Retinal pigment epithelial cell (primary cell): ENCODE data around the gene AUNIP.

Experiments
- DNase-seq: peaks from one replicate; pipeline ENCODE4 v3.0.0-alpha.2; 2010; ENCODE audit warnings: low read depth
- H3K4me3 ChIP-seq: 2 replicates; pipeline ENCODE4 v1.5.1; 2011; ENCODE audit warnings: mild to moderate bottlenecking, low read length, control low read depth, moderate library complexity
- TF ChIP-seq, protein P1 (sequence below): conservative IDR thresholded peaks from 2 replicates; pipeline ENCODE4 v1.5.1; 2011; ENCODE audit warnings: low read depth, low read length, control low read depth, inconsistent platforms

Gene AUNIP

DNA sequence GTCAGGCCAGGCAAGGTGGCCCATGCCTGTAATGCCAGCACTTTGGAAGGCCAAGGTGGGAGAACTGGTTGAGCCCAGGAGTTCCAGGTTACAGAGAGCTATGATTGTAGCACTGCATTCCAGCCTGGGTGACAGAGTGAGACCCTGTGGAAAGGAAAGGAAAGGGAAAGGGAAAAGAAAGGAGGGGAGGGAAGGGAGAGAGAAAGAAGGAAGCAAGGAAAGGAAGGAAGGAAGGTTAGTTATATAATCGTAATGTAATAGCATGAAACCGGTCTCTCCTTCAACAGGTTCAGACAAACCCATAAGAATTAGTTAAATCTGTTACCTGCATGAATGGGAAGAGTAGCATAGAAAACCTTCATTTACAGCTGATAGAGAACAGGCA, 17.4 kb upstream of the AUNIP start:
- TF ChIP-seq, protein P1, sequence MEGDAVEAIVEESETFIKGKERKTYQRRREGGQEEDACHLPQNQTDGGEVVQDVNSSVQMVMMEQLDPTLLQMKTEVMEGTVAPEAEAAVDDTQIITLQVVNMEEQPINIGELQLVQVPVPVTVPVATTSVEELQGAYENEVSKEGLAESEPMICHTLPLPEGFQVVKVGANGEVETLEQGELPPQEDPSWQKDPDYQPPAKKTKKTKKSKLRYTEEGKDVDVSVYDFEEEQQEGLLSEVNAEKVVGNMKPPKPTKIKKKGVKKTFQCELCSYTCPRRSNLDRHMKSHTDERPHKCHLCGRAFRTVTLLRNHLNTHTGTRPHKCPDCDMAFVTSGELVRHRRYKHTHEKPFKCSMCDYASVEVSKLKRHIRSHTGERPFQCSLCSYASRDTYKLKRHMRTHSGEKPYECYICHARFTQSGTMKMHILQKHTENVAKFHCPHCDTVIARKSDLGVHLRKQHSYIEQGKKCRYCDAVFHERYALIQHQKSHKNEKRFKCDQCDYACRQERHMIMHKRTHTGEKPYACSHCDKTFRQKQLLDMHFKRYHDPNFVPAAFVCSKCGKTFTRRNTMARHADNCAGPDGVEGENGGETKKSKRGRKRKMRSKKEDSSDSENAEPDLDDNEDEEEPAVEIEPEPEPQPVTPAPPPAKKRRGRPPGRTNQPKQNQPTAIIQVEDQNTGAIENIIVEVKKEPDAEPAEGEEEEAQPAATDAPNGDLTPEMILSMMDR = no peak
- H3K4me3 ChIP-seq = no peak overlapping the region
- no peak for DNase-seq

DNA sequence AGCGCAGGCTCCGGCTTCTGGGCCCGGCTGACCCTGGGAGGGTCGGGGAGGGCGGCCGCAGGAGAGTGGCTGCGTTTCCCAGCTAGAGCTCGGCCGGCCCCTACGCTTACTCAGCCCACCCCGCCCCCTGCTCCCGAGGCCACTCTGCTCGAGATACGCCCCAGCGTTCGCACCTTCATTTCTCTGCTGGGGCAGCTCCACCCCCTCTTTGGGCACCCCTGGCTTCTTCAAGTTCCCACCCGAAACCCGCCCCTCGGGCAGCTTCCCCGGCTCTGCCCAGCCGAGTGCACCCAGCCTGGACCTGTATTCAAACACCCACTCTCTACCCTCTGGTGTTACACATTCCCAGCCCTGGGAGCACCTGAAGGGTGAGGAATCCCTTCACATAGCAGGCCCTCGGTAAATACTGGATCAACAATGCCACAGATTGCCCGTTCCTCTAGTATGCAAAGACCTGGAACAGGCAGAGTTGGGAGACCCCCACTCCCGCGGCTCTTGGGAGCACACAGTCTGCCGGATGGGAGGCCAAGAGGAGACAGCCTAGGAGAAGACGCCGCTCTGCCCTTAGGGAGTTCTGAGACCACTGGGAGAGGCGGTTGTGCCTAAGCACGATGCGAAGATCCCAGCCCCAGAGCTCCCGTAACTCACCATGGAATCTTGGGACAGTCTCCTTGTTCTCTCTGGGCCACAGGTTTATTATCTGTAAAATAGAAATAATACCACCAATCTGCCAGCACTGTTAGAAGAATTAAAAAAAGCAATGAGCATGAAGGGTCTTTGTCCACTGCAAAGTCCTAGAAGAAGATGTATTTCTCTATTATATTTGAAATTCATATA, 16.8 kb upstream of the AUNIP start:
- DNase-seq = no peak
- H3K4me3 ChIP-seq = peak overlapping the region; percentile 47
- TF ChIP-seq, protein P1 = no peak

DNA sequence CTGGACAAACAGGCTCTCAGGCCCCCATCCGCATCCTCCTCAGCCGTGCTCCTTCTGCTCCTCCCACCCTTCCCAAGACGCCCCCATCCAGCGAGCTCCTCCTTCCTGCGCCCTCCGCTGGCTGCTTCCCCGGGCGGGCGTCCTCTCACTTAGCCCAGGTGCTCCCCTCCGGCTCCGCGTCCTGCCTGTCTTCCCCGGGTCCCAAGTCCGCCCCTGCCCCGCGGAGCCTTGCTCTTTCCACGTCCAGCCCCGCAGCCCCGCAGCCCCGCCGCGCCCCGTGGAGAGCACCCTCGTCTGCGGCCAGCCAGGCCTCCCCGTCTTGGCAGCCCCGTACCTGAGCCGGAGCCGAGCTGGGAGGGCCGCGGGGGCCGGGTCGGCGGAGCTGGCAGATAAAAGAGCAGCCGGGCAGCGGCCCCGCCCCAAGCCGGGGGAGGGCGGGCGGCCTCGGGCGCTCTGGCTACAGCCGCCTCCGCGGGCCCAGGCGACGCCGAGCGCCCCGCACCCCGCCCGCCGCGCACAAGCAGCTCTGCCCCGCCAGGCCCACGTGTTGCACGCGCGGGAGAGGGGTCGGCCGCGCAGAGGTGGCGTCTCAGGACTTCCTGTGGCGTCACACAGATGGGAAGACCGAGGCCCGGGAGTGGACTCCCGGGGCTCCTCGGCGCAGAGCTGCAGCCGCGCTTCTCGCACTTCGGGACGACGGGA, 16.0 kb upstream of the AUNIP start, which contains the start of gene PAQR7:
Gene PAQR7 (minus strand): TSS at position 555 of the 702 bp plus-strand sequence. CDS start 11,869 bp downstream, outside the sequence.
- peak within 1 kb of the TSS; percentile 48 for H3K4me3 ChIP-seq
- DNase-seq = no peak
- TF ChIP-seq, protein P1 = peak; percentile 14

DNA sequence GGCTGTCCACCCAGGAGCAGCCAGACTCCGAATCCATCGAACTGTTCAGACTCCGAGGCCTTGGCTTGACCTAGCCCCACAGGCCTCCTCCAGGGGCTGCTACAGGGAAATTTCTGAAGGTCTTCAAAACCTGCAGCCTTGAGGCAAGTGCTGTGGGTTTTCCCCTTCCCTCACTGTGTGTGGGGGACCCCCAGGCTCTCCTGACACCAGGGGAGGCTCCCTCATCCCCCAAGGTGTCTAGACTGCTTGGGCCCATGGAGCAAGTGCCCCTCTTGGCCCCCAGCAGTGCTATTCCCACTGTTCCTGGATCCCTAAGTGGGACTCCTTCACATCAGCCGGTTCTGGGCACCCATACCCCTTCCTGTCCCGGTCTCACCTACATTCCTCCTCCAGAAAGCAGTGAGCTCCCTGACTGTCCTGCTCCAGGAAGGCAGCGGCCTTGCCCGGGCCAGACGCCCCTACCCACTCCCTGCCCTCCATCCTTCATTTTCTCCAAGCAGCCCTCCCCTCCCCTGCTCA, 15.4 kb upstream of the AUNIP start:
- TF ChIP-seq, protein P1 = no peak
- DNase-seq = no peak
- peak overlapping the region; percentile 48 for H3K4me3 ChIP-seq

DNA sequence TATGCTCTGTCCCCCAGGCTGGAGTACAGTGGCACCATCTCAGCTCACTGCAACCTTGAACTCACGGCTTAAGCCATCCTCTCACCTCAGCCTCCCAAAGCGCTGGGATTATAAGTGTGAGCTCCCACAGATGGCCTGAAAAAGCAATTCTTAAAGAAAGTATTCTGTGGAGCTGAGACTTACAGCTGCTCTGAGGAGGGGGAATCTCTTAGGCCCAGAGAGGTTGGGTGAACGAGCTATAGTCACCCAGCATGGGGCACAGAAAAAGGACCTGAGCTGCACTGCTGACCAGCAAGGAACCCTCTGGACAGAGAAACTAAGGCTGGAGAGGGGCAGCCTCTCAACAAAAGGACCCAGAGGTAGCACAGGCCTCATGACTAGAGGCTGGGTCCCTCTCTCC, 15.0 kb upstream of the AUNIP start:
- H3K4me3 ChIP-seq = no peak overlapping the region
- no peak for DNase-seq
- TF ChIP-seq, protein P1 = no peak

DNA sequence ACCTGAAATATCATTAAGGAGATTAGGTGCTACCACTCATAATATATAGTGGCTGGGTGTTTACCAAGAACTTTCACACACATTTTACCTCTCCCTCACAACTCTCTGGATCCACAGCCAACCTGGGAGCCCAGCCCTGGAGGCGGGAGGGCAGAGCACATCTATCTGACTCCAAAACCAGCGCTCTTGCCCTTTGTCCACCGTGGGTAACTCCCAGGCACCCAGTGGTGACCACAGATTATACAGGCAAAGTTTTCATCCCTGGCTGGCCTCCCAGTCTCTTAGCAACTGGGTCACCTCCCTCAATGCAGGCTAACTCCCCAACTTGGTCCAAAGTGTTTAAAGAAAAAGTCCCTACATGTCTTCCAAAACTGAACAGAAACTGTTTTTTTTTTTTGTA, 13.9 kb upstream of the AUNIP start:
- H3K4me3 ChIP-seq = no peak overlapping the region
- no peak for DNase-seq
- TF ChIP-seq, protein P1 = no peak
